Activated T-cell treated with anti-CD3 and anti-CD28 coated beads, Interleukin-2, amount 50 U/mL, for 4 hours (primary cell): ENCODE measurements around the gene SYDE2. TPM values are rescaled to one million over a fixed set of nuclear protein-coding genes. Genes with fewer than 3 reads are reported as not detected.

ENCODE experiments used
- ATAC-seq, 2 donors: fragments of 200-7000 bp; cut with Tn5 transposase; one replicate each; pipeline ENCODE4 v1.10.0; 2021
- DNase-seq: peaks from one replicate; pipeline ENCODE4 v3.0.0-alpha.2; 2020
- H3K27me3 Mint-ChIP-seq: one replicate; pipeline ENCODE4 v1.8.0; 2021; ENCODE audit warnings: low read depth, mixed read lengths
- H3K36me3 Mint-ChIP-seq: one replicate; pipeline ENCODE4 v1.8.0; 2022; ENCODE audit warnings: mixed read lengths; ENCODE audit not compliant: insufficient read depth
- H3K4me1 Mint-ChIP-seq: one replicate; pipeline ENCODE4 v1.8.0; 2021; ENCODE audit warnings: low read depth, mixed read lengths
- H3K4me3 Mint-ChIP-seq: one replicate; pipeline ENCODE4 v1.8.0; 2021; ENCODE audit warnings: mild to moderate bottlenecking, moderate library complexity, mixed read lengths
- H3K9me3 Mint-ChIP-seq: one replicate; pipeline ENCODE4 v1.8.0; 2021; ENCODE audit warnings: mixed read lengths
- total RNA-seq, 3 donors: library from RNA; stranded (reverse); gene quantifications; one replicate each; pipeline ENCODE4 v1.2.1, GENCODE V29; 2021

Gene SYDE2
- total RNA-seq, 3 donors from 2014 or later: 2.2 to 4.3 (median 3.6) TPM

DNA sequence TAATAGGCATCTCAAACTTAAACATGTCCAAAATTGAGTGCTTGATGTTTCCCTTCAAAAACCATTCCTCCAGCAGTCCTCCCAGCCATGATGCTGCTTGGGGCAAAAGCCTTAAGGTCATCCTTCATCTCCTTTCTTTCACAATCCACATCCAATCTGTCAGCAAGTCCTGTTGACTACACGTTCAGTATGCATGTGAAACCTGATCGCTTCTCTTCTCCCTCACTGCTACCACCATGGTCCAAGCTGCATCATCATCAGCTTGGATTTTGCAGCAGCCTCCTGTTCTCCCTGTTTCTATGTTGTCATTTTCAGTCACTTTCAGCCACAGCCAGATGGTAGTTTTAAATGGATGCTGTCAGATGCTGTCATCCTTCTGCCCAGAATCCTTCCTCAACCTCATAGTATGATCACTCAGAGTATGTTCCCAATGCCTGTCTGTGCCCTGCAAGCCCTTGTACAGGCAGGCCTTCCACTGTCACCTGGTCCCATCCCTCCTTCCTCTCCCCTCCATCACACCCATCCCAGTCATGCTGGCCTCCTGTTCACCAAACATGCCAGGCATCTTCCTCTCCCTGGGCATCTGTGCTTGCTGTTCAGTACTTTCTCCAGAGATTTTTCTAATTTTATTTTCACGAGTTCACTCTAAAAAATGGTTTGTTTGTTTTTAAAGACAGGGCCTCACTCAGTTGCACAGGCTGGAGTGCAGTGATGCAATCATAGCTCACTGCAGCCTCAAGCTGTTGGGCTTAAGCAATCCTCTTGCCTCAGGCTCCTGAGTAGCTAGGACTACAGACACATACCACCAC is 66.0 kb downstream of the SYDE2 start:
- Mint-ChIP-seq H3K9me3 (no peaks in the 10 kb centered on the region), H3K27me3 (no peaks in the 10 kb centered on the region), H3K36me3 (no peaks in the 10 kb centered on the region), H3K4me3 (no peak overlapping the region), H3K4me1 (no peaks in the 10 kb centered on the region)
- no peak for DNase-seq
- no peak for ATAC-seq

DNA sequence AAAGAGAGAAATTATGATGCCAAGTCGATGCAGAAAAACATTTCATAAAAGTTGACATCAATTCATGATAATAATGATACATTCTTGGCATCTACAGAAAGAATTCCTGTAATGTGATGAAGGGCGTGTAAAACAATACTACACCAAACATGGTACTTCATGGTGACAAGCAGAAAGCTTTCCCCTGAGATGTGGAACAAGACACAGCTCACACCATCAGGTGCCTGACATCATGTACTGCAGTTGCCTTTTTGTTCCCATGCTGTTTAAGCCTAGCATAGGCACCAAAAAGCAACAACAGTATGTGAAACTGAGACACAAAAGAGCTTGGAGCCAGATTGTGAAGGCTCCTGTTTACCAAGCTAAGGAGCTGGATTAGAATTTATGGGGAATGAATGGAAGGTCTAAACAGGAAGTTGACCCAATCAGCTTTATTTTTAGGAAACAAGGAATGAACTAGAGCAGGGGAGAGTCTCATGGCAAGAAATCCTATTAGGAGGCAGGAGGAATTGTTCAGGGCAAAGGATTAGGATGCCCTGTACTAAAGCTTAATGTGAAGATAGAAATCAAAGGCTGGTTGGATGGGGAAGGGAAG is 67.2 kb downstream of the SYDE2 start:
- H3K27me3 Mint-ChIP-seq: no peaks in the 10 kb centered on the region
- H3K36me3 Mint-ChIP-seq: no peaks in the 10 kb centered on the region
- no peak overlapping the region for H3K4me3 Mint-ChIP-seq

GRCh38 chr1:85132078-85132720 is 68.6 kb downstream of the SYDE2 start:
- no peaks in the 10 kb centered on the region for H3K9me3 Mint-ChIP-seq
- no peaks in the 10 kb centered on the region for H3K36me3 Mint-ChIP-seq
- ATAC-seq (no peak), DNase-seq (no peak)
- H3K27me3 Mint-ChIP-seq: no peaks in the 10 kb centered on the region
- H3K4me1 Mint-ChIP-seq: no peaks in the 10 kb centered on the region
- H3K4me3 Mint-ChIP-seq: no peak overlapping the region

More for the DNA sequence above, 67.2 kb downstream of the SYDE2 start:
- ATAC-seq (no peak), DNase-seq (no peak)
- H3K9me3 Mint-ChIP-seq: no peaks in the 10 kb centered on the region
- H3K4me1 Mint-ChIP-seq: no peaks in the 10 kb centered on the region

DNA sequence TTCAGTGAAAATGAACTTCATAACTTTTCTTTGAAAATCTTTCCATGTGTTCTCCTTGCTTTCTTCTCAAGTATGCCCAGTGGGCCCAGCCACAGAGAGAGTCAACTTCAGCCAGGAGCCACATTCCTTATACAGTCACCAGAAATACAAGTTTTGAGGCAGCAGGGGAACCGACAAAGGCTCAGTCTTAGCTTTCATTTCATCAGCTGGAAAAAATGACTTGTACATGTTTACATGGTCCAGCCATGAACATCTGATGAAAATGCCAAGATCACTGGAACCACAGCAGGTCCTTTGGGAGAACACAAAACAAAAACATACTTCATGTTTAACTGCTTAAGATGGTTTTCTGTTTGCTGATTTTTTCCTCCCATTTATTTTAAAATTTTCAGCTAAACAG is 72.5 kb downstream of the SYDE2 start:
- ATAC-seq (no peak), DNase-seq (no peak)
- H3K9me3 Mint-ChIP-seq: no peaks in the 10 kb centered on the region
- no peaks in the 10 kb centered on the region for H3K36me3 Mint-ChIP-seq
- H3K4me3 Mint-ChIP-seq: no peak overlapping the region
- no peaks in the 10 kb centered on the region for H3K4me1 Mint-ChIP-seq
- H3K27me3 Mint-ChIP-seq: no peaks in the 10 kb centered on the region

DNA sequence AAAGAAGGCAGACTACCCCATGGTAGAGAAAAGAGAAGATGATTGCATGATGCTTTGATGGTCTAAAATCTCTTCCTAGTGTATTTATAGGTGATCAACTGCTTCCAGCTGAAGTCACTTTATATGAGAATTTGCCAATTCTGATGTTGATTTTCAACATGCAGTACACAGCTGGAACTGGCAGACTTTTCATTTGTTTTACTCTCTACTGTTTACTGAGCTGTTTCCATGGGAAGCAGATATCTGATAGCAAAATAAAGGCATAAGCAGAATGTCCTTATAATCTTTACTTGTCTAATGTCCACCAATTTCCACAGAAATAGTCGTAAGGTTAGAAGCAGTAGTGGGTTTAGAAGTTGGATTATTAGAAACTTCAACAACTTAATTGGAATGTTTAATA is 74.9 kb downstream of the SYDE2 start:
- no peaks in the 10 kb centered on the region for H3K4me1 Mint-ChIP-seq
- H3K36me3 Mint-ChIP-seq: no peaks in the 10 kb centered on the region
- no peak overlapping the region for H3K4me3 Mint-ChIP-seq
- no peaks in the 10 kb centered on the region for H3K9me3 Mint-ChIP-seq
- H3K27me3 Mint-ChIP-seq: peaks cover 2% of the 10 kb centered on the region
- no peak for ATAC-seq
- no peak for DNase-seq

DNA sequence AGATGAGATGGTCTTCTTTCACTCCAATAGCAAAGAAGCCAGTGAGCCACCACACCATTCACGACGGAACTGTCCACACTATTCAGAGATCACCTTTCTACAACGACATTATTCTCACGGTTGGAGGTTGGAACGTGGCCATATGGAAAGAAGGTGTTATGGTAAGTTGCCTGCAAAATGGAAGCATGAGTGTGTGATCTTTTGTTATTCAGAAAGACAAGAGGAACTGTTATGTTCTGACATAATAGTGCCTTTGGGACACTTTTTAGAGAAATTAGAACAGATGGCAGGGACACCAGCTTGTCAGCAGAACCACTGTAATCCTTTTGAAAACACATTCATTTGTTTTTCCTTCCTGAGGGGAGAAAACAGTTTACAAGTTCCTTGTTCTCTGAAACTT is 76.7 kb downstream of the SYDE2 start:
- ATAC-seq (no peak), DNase-seq (no peak)
- Mint-ChIP-seq H3K4me1 (no peaks in the 10 kb centered on the region), H3K4me3 (no peak overlapping the region), H3K9me3 (no peaks in the 10 kb centered on the region), H3K36me3 (no peaks in the 10 kb centered on the region), H3K27me3 (peaks cover 4% of the 10 kb centered on the region)

GRCh38 chr1:85122169-85122568 is 78.6 kb downstream of the SYDE2 start:
- DNase-seq (no peak), ATAC-seq (no peak)
- no peaks in the 10 kb centered on the region for H3K36me3 Mint-ChIP-seq
- H3K27me3 Mint-ChIP-seq: peaks cover 4% of the 10 kb centered on the region
- H3K4me1 Mint-ChIP-seq: no peaks in the 10 kb centered on the region
- no peaks in the 10 kb centered on the region for H3K9me3 Mint-ChIP-seq
- H3K4me3 Mint-ChIP-seq: no peak overlapping the region

GRCh38 chr1:85121744-85122143 is 79.1 kb downstream of the SYDE2 start:
- Mint-ChIP-seq H3K4me1 (no peaks in the 10 kb centered on the region), H3K4me3 (no peak overlapping the region), H3K36me3 (no peaks in the 10 kb centered on the region), H3K27me3 (peaks cover 4% of the 10 kb centered on the region), H3K9me3 (no peaks in the 10 kb centered on the region)
- no peak for ATAC-seq
- no peak for DNase-seq

- Mint-ChIP-seq H3K27me3 (peaks cover 4% of the 10 kb centered on the region), H3K9me3 (no peaks in the 10 kb centered on the region), H3K4me1 (no peaks in the 10 kb centered on the region), H3K36me3 (no peaks in the 10 kb centered on the region), H3K4me3 (no peak overlapping the region)
- ATAC-seq (no peak), DNase-seq (no peak)
These were observed 82.1 kb downstream of the SYDE2 start for GRCh38 chr1:85118751-85119150.

GRCh38 chr1:85116856-85117255 is 84.0 kb downstream of the SYDE2 start:
- peaks cover 4% of the 10 kb centered on the region for H3K27me3 Mint-ChIP-seq
- H3K4me3 Mint-ChIP-seq: no peak overlapping the region
- H3K9me3 Mint-ChIP-seq: no peaks in the 10 kb centered on the region
- DNase-seq (no peak), ATAC-seq (no peak)
- no peaks in the 10 kb centered on the region for H3K4me1 Mint-ChIP-seq
- no peaks in the 10 kb centered on the region for H3K36me3 Mint-ChIP-seq

DNA sequence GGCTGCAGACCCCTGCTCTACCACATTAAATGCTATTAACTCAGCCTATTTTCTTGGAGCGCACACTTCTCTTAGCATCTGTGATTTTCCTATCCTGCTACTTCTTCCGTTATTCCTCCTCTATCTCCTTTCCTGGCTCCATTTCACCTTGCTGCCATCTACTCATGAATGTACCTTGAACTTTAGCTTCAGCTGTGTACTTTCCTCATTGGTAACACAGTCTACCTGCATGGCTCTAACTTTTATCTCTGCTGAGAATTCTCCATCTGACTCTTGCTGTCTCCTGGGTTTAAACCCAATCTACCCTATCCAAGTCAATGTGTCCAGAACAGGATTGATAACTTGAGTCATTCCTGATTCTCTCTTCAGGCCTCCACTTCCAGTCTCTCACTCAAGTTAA is 84.9 kb downstream of the SYDE2 start:
- H3K9me3 Mint-ChIP-seq: no peaks in the 10 kb centered on the region
- H3K27me3 Mint-ChIP-seq: peaks cover 3% of the 10 kb centered on the region
- no peak for ATAC-seq
- DNase-seq: no peak
- H3K4me3 Mint-ChIP-seq: no peak overlapping the region
- H3K36me3 Mint-ChIP-seq: no peaks in the 10 kb centered on the region
- no peaks in the 10 kb centered on the region for H3K4me1 Mint-ChIP-seq

GRCh38 chr1:85111695-85112094 is 89.1 kb downstream of the SYDE2 start:
- H3K36me3 Mint-ChIP-seq: no peaks in the 10 kb centered on the region
- ATAC-seq (no peak), DNase-seq (no peak)
- H3K4me3 Mint-ChIP-seq: no peak overlapping the region
- H3K4me1 Mint-ChIP-seq: no peaks in the 10 kb centered on the region
- no peaks in the 10 kb centered on the region for H3K27me3 Mint-ChIP-seq
- H3K9me3 Mint-ChIP-seq: no peaks in the 10 kb centered on the region

GRCh38 chr1:85109475-85109874 is 91.3 kb downstream of the SYDE2 start:
- peak; percentile 50 to 62 for ATAC-seq

More at GRCh38 chr1:85109475-85109874, 91.3 kb downstream of the SYDE2 start:
- peak; percentile 14 for DNase-seq
- Mint-ChIP-seq H3K27me3 (no peaks in the 10 kb centered on the region), H3K4me1 (no peaks in the 10 kb centered on the region), H3K9me3 (no peaks in the 10 kb centered on the region), H3K36me3 (no peaks in the 10 kb centered on the region), H3K4me3 (no peak overlapping the region)
